H1 (cell line): ENCODE measurements around the gene DKK2. TPM values are rescaled to one million over a fixed set of nuclear protein-coding genes. Genes with fewer than 3 reads are reported as not detected.

Experiments used
- CTCF ChIA-PET: fragments of 300-600 bp; sonication (Branson Sonifier 250); formaldehyde crosslinking; loops from one replicate; lab custom pipeline; 2021; ENCODE audit not compliant: partially characterized antibody; lab: Charles Lee
- POLR2A ChIA-PET: fragments of 300-600 bp; sonication (Branson Sonifier 250); formaldehyde crosslinking; loops from one replicate; lab custom pipeline; 2021; ENCODE audit warnings: inconsistent platforms; ENCODE audit not compliant: partially characterized antibody; lab: Charles Lee
- DNase-seq, 2 experiments: peaks; one replicate each; pipeline versions ENCODE4 v3.0.0 to v3.0.0-alpha.2; 2010 to 2022; ENCODE audit warnings: low spot score in 2 of 2, low read depth in 1 of 2, mixed read lengths in 1 of 2
- FAIRE-seq: peaks from 2 replicates; lab custom pipeline; 2011; peaks lifted over from hg19 to GRCh38; lab: Jason Lieb, UNC
- H2AFZ ChIP-seq: 2 replicates; pipeline ENCODE4 v1.8.1; 2012; ENCODE audit warnings: low read length, inconsistent platforms
- H2AK5ac ChIP-seq: 2 replicates; pipeline ENCODE4 v1.6.1; 2013; ENCODE audit warnings: low read depth, low read length
- H2BK120ac ChIP-seq: replicated peaks from 2 replicates; pipeline ENCODE3; 2013; ENCODE audit warnings: low read depth, low read length, inconsistent platforms
- H2BK12ac ChIP-seq: 2 replicates; pipeline ENCODE4 v1.6.1; 2013; ENCODE audit warnings: low read depth, low read length
- H2BK15ac ChIP-seq: 2 replicates; pipeline ENCODE4 v1.6.1; 2013; ENCODE audit warnings: low read length
- H2BK20ac ChIP-seq: 2 replicates; pipeline ENCODE4 v1.6.1; 2013; ENCODE audit warnings: low read length
- H2BK5ac ChIP-seq: 2 replicates; pipeline ENCODE4 v1.6.1; 2013; ENCODE audit warnings: low read depth, low read length
- H3K14ac ChIP-seq: 2 replicates; pipeline ENCODE4 v1.6.1; 2013; ENCODE audit warnings: inconsistent platforms; ENCODE audit not compliant: insufficient read length
- H3K18ac ChIP-seq: 2 replicates; pipeline ENCODE4 v1.6.1; 2013; ENCODE audit warnings: low read length; ENCODE audit errors: extremely low read depth
- H3K23ac ChIP-seq: 2 replicates; pipeline ENCODE4 v1.6.1; 2013; ENCODE audit warnings: inconsistent platforms; ENCODE audit not compliant: insufficient read length
- H3K23me2 ChIP-seq: 2 replicates; pipeline ENCODE4 v1.6.1; 2013; ENCODE audit warnings: low read depth, low read length
- H3K27ac ChIP-seq: 2 replicates; pipeline ENCODE4 v1.6.1; 2011; ENCODE audit warnings: low read depth, low read length, inconsistent platforms
- H3K27me3 ChIP-seq, 4 experiments: replicated peaks in 1 of 4; 1 replicate in 1 of 4; 2 replicates in 3 of 4; pipeline versions ENCODE4 v1.6.1 to v1.8.1; 2011 to 2013; ENCODE audit warnings: low read length in 3 of 4, mild to moderate bottlenecking in 3 of 4, inconsistent platforms in 2 of 4, mixed read lengths in 2 of 4, moderate library complexity in 1 of 4; ENCODE audit not compliant: control insufficient read depth in 3 of 4, insufficient read depth in 3 of 4; ENCODE audit errors: extremely low read depth in 1 of 4
- H3K36me3 ChIP-seq, 4 experiments: 2 replicates each; pipeline versions ENCODE4 v1.6.1 to v1.8.1; 2011 to 2013; ENCODE audit warnings: mild to moderate bottlenecking in 4 of 4, low read length in 3 of 4, moderate library complexity in 2 of 4, control low read depth in 1 of 4, inconsistent platforms in 1 of 4; ENCODE audit not compliant: insufficient read depth in 4 of 4, control insufficient read depth in 2 of 4
- H3K4ac ChIP-seq: replicated peaks from 2 replicates; pipeline ENCODE3; 2013; ENCODE audit warnings: low read length, low read depth, mixed read lengths, inconsistent platforms; ENCODE audit not compliant: insufficient read length
- H3K4me1 ChIP-seq, 4 experiments: replicated peaks in 1 of 4; 1 replicate in 1 of 4; 2 replicates in 3 of 4; pipeline versions ENCODE4 v1.6.1 to v1.8.1; 2011 to 2013; ENCODE audit warnings: low read length in 3 of 4, inconsistent platforms in 2 of 4, mixed read lengths in 1 of 4; ENCODE audit not compliant: insufficient read depth in 4 of 4, control insufficient read depth in 3 of 4
- H3K4me2 ChIP-seq, 2 experiments: 2 replicates each; pipeline versions ENCODE4 v1.6.1 to v1.8.1; 2011 to 2013; ENCODE audit warnings: low read depth in 2 of 2, low read length in 2 of 2, control low read depth in 1 of 2, inconsistent platforms in 1 of 2, mild to moderate bottlenecking in 1 of 2; ENCODE audit not compliant: insufficient read depth in 1 of 2
- H3K4me3 ChIP-seq, 4 experiments: fragments of 200-600, 300-600 bp in 1 of 4; sonication (generic), shearing (Covaris generic), sonication (Bioruptor Twin) in 1 of 4; 2 replicates each; pipeline versions ENCODE4 v1.5.1 to v1.8.1; 2011 to 2016; ENCODE audit warnings: low read length in 4 of 4, low read depth in 3 of 4, control low read depth in 2 of 4, inconsistent platforms in 2 of 4, mild to moderate bottlenecking in 2 of 4, mixed read lengths in 1 of 4, moderate library complexity in 1 of 4; ENCODE audit not compliant: insufficient read depth in 2 of 4; ENCODE audit errors: extremely low read depth in 1 of 4
- H3K56ac ChIP-seq: replicated peaks from 2 replicates; pipeline ENCODE3; 2013; ENCODE audit warnings: low read depth, mild to moderate bottlenecking, mixed read lengths, low read length, inconsistent platforms; ENCODE audit not compliant: insufficient read length
- H3K79me1 ChIP-seq: 2 replicates; pipeline ENCODE4 v1.6.1; 2013; ENCODE audit warnings: low read depth, low read length, control low read depth
- H3K79me2 ChIP-seq, 2 experiments: 2 replicates each; pipeline versions ENCODE4 v1.6.1 to v1.8.1; 2012 to 2013; ENCODE audit warnings: low read length in 2 of 2, mild to moderate bottlenecking in 2 of 2, inconsistent platforms in 1 of 2; ENCODE audit not compliant: insufficient read depth in 2 of 2, control insufficient read depth in 1 of 2
- H3K9ac ChIP-seq, 4 experiments: replicated peaks in 1 of 4; 1 replicate in 1 of 4; 2 replicates in 3 of 4; pipeline versions ENCODE4 v1.6.1 to v1.8.1; 2011 to 2013; ENCODE audit warnings: low read depth in 3 of 4, low read length in 3 of 4, control low read depth in 2 of 4, mild to moderate bottlenecking in 2 of 4, moderate library complexity in 2 of 4, inconsistent platforms in 1 of 4; ENCODE audit errors: extremely low read depth in 1 of 4
- H3K9me3 ChIP-seq, 2 experiments: 2 replicates each; pipeline versions ENCODE4 v1.6.1 to v1.8.1; 2012 to 2013; ENCODE audit warnings: mild to moderate bottlenecking in 2 of 2, moderate library complexity in 2 of 2, control low read depth in 1 of 2, inconsistent platforms in 1 of 2, low read depth in 1 of 2, low read length in 1 of 2, mixed read lengths in 1 of 2; ENCODE audit not compliant: insufficient read depth in 2 of 2
- H4K20me1 ChIP-seq, 2 experiments: replicated peaks in 1 of 2; 2 replicates each; pipeline versions ENCODE3 to v1.8.1; 2011 to 2013; ENCODE audit warnings: inconsistent platforms in 2 of 2, low read length in 2 of 2, mild to moderate bottlenecking in 1 of 2; ENCODE audit not compliant: insufficient read depth in 2 of 2, control insufficient read depth in 1 of 2
- H4K5ac ChIP-seq: 2 replicates; pipeline ENCODE4 v1.6.1; 2013; ENCODE audit warnings: low read length, low read depth, mixed read lengths, inconsistent platforms; ENCODE audit not compliant: insufficient read length
- H4K8ac ChIP-seq: 2 replicates; pipeline ENCODE4 v1.8.0; 2013; ENCODE audit warnings: mild to moderate bottlenecking, moderate library complexity, low read length, inconsistent platforms; ENCODE audit not compliant: insufficient read depth; ENCODE audit errors: extremely low read depth
- H4K91ac ChIP-seq: replicated peaks from 2 replicates; pipeline ENCODE3; 2013; ENCODE audit warnings: low read length, mixed read lengths, inconsistent platforms; ENCODE audit not compliant: insufficient read length
- CBX5 ChIP-seq: fragments of 300-800, 300-1000 bp; sonication (generic); IDR thresholded peaks from 2 replicates; pipeline ENCODE4 v1.7.1; 2016; ENCODE audit warnings: antibody characterized with exemption, low read length, low read depth
- JUND ChIP-seq: IDR thresholded peaks from 2 replicates; pipeline ENCODE4 v1.6.1; 2011; ENCODE audit warnings: mild to moderate bottlenecking, improper control_type of control experiment, low read length
- KDM5A ChIP-seq: fragments of 200-600 bp; IDR thresholded peaks from 2 replicates; pipeline ENCODE4 v1.7.1; 2012; ENCODE audit warnings: mild to moderate bottlenecking, low read length, inconsistent platforms, mixed read lengths
- NANOG ChIP-seq: IDR thresholded peaks from 2 replicates; pipeline ENCODE4 v1.6.1; 2011; ENCODE audit warnings: low read length, low read depth, mild to moderate bottlenecking, inconsistent platforms; ENCODE audit not compliant: insufficient read depth, poor library complexity, severe bottlenecking
- SUZ12 ChIP-seq: fragments of 200-600 bp; sonication (generic); IDR thresholded peaks from 2 replicates; pipeline ENCODE4 v1.6.1; 2012; ENCODE audit warnings: mild to moderate bottlenecking, inconsistent platforms, low read length, moderate library complexity, mixed read lengths
- TAF7 ChIP-seq: optimal IDR thresholded peaks from 2 replicates; pipeline ENCODE3; 2011; ENCODE audit warnings: low read depth, mild to moderate bottlenecking, inconsistent platforms, low read length, moderate library complexity, borderline replicate concordance
- WGBS, 2 experiments: shearing (Covaris generic) in 1 of 2; methylation state at CpG; one replicate each; pipeline versions ENCODE4 v1.1.6 to v1.1.7; 2013 to 2015; ENCODE audit warnings: low lambda C conversion rate in 2 of 2, mixed read lengths in 2 of 2, inconsistent platforms in 1 of 2, low coverage in 1 of 2, missing lambda C conversion rate in 1 of 2; ENCODE audit not compliant: insufficient replicate concordance in 2 of 2, insufficient coverage in 1 of 2, insufficient read length in 1 of 2; ENCODE audit errors: extremely low coverage in 1 of 2, missing lambda C conversion rate in 1 of 2; 5-methylcytosine and 5-hydroxymethylcytosine counted together
- polyA plus RNA-seq, 7 experiments: library from polyadenylated mRNA; depleted of rRNA in 3 of 7; stranded (reverse) in 5 of 7; unstranded in 2 of 7; fragments of >200 nt in 5 of 7; fragments of 200-250 nt in 2 of 7; gene quantifications; 1 replicate in 5 of 7; 2 replicates in 1 of 7; 4 replicates in 1 of 7; pipeline versions ENCODE4 v1.2.1 to v1.2.3, GENCODE V29; 2011 to 2013; ENCODE audit warnings: missing spikeins in 2 of 7, mixed read lengths in 2 of 7
- total RNA-seq: library from RNA; stranded (reverse); fragmentation: NEBNext Ultra II Directional; extraction: Animal tissue kit (Norgen Biotek cat#: 25700); gene quantifications from 2 replicates; pipeline ENCODE4 v1.2.1, GENCODE V29; 2021
- TF ChIP-seq, protein P1 (sequence below): IDR thresholded peaks from 2 replicates; pipeline ENCODE4 v1.6.1; 2011; ENCODE audit warnings: low read depth, mild to moderate bottlenecking, low read length; ENCODE audit not compliant: insufficient read depth

DKK2 gene
- total and polyA plus RNA-seq, 2 of the 8 experiments (the other 6 are each of a cell fraction or from before 2014, with no cell fraction given): 0.09 to 0.13 TPM

DNA sequence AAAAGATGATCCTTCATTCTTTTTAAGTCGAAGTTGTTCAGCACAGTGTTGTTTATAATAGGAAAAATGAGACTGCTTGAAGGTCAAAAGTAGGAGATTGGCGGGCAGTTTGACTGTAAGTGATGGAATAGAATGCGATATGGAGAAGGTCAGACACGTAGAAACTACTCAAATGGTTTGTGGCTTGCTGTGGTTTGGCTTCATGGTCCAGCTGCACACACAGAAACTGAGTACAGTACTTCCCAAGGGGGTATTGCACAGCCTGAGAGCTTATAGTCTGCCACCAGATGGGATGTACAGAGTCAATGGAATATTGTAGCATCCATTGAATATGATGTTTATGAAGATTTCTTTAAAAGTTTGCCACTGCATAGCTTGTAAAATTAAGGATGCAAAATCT, 41.1 kb upstream of the DKK2 start:
- Histone ChIP-seq H3K27ac (no peak overlapping the region), H3K18ac (no peak overlapping the region), H4K8ac (no peak overlapping the region), H2AK5ac (no peak overlapping the region), H3K23ac (no peak overlapping the region), H3K14ac (no peak overlapping the region), H3K4me3 (no peak overlapping the region), H2BK120ac (no peak overlapping the region), H4K20me1 (no peaks in the 10 kb centered on the region), H3K79me2 (no peaks in the 10 kb centered on the region), H2BK12ac (no peak overlapping the region), H3K27me3 (no peaks in the 10 kb centered on the region), H3K56ac (no peak overlapping the region), H3K4ac (no peak overlapping the region), H4K91ac (no peak overlapping the region), H4K5ac (no peak overlapping the region), H3K9ac (no peak overlapping the region), H2AFZ (no peak overlapping the region), H2BK5ac (no peak overlapping the region), H3K4me2 (no peak overlapping the region), H2BK20ac (no peak overlapping the region), H3K4me1 (no peaks in the 10 kb centered on the region), H3K23me2 (no peaks in the 10 kb centered on the region), H3K79me1 (no peaks in the 10 kb centered on the region), H3K9me3 (peaks cover 0 to 7% of the 10 kb centered on the region in 2 experiments; a peak in 1 of 4 replicates), H3K36me3 (peaks cover 0 to 2% (median 0%) of the 10 kb centered on the region in 4 experiments; a peak in 1 of 8 replicates), H2BK15ac (no peak overlapping the region)
- no peak for DNase-seq
- no peak for FAIRE-seq
- ChIA-PET POLR2A (no interaction called here), CTCF (interaction anchor here (1.5 kb wide), 1 partner anchor 107 kb away, joined by 4 read pairs; no protein-coding TSS in a partner anchor)
- 92% methylated on average over 4 of the region's 4 CpGs; no CpG with 5 or more reads in 1 of the 2 experiments for WGBS, 2 experiments
- TF ChIP-seq NANOG (no peak), JUND (no peak), KDM5A (no peak), CBX5 (no peak), SUZ12 (no peak), TAF7 (no peak)
- TF ChIP-seq, protein P1, sequence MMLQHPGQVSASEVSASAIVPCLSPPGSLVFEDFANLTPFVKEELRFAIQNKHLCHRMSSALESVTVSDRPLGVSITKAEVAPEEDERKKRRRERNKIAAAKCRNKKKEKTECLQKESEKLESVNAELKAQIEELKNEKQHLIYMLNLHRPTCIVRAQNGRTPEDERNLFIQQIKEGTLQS: no peak
